Memory B cell (primary cell): ENCODE results near the gene ADH1A.
"Not testable (repeated sequence)": the region's sequence is repeated elsewhere in the genome, so short reads cannot be mapped to it uniquely, and the experiment has no call there.

Experiments
- ATAC-seq: fragments of 150-1000 bp; cut with Tn5 transposase; 2 replicates; pipeline ENCODE4 v1.10.0; 2021; ENCODE audit warnings: low read depth, mild to moderate bottlenecking, moderate library complexity
- DNase-seq, 2 donors: peaks; one replicate each; pipeline ENCODE4 v3.0.0; 2022; ENCODE audit warnings: low spot score in 2 of 2
- H3K27ac Mint-ChIP-seq: one replicate; pipeline ENCODE4 v1.8.0; 2022; ENCODE audit warnings: mild to moderate bottlenecking, moderate library complexity, mixed read lengths
- H3K27me3 Mint-ChIP-seq: one replicate; pipeline ENCODE4 v1.8.0; 2022; ENCODE audit warnings: mixed read lengths
- H3K36me3 Mint-ChIP-seq: one replicate; pipeline ENCODE4 v1.8.0; 2022; ENCODE audit warnings: mild to moderate bottlenecking, mixed read lengths
- H3K4me1 Mint-ChIP-seq: one replicate; pipeline ENCODE4 v1.8.0; 2022; ENCODE audit warnings: mixed read lengths
- H3K4me3 Mint-ChIP-seq: one replicate; pipeline ENCODE4 v1.8.0; 2022; ENCODE audit warnings: mild to moderate bottlenecking, moderate library complexity, mixed read lengths
- H3K9me3 Mint-ChIP-seq: one replicate; pipeline ENCODE4 v1.8.0; 2022; ENCODE audit warnings: mixed read lengths

The ADH1A gene

DNA sequence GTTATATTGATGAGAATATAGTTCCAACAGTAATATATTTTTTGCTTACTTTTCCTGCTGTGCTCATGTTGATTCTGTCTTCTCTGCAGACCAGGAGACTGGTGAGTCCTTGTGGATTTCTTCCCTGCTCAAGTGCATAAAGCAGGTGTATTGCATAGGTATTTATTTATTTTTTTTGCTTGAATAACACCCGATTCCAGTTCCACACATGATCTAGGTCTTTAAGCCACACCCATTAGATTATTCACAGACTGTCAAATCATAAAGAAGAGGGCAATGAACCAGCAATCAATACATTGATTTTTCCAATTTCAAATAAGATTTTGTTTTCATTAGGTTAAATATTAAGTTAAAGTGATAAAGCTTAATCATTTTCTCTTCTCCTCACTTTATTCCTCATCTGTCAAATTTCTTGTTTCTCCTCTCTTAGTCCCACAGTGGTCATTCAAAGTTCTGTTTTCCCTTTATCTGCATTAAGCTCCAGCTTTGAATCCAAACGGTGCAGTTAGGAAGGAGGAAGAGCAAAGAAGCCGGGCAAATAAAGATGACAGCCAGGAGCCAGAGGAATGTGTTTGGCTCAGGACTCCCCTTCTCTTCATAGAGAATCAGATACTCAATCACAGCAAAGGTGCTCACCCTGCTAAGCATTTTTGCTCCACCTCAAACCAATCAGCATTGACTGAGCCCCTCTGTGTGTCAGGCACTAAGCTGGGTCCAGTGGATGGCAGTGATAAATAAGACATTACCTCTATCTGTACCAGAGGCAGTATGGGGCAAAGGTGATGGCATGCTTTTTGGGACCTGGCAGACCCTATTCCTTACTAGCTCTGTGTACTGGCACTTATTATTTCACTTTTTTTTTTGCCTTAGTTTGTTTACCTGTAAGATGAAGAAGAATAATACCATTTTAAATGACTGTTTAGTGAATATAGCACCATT is at the start of gene ADH1A:
ADH1A (minus strand) TSS at position 138 of the 939 bp plus-strand sequence; CDS start at position 67, 71 bp downstream.
- no peak within 1 kb of the TSS for H3K27ac Mint-ChIP-seq
- peaks cover 7% of the 10 kb centered on the region for H3K27me3 Mint-ChIP-seq

DNA sequence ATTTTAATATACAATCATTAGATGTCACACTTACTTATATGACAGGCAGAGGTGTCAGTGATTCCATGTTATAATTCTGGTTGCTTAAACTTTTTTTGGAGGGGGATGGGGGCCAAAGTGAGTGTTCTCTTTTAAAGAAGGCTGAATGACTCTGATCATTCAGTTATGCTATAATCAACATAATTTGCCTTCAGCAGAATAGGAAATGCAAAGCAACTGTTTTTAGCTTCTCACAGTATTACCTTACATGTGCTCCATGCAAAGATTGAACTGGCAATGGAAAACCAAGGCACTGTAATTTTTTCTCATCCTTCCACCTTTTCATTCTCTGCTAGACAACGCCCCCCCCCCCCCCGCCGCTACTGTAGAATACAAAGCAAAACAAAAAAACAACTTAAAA is 48.4 kb upstream of the ADH1A start:
- H3K27ac Mint-ChIP-seq: no peak overlapping the region
- H3K4me1 Mint-ChIP-seq: no peaks in the 10 kb centered on the region
- H3K36me3 Mint-ChIP-seq: no peaks in the 10 kb centered on the region
- no peak for ATAC-seq
- no peak for DNase-seq
- no peaks in the 10 kb centered on the region for H3K9me3 Mint-ChIP-seq
- no peak overlapping the region for H3K4me3 Mint-ChIP-seq
- peaks cover 2% of the 10 kb centered on the region for H3K27me3 Mint-ChIP-seq

More for the DNA sequence above, at the start of gene ADH1A:
- no peaks in the 10 kb centered on the region for H3K4me1 Mint-ChIP-seq
- peaks cover 3% of the 10 kb centered on the region for H3K36me3 Mint-ChIP-seq
- DNase-seq (no peak), ATAC-seq (no peak)
- H3K4me3 Mint-ChIP-seq: no peak within 1 kb of the TSS
- H3K9me3 Mint-ChIP-seq: peaks cover 7% of the 10 kb centered on the region

- Mint-ChIP-seq H3K27me3 (peaks cover 2% of the 10 kb centered on the region), H3K4me1 (no peaks in the 10 kb centered on the region), H3K36me3 (no peaks in the 10 kb centered on the region), H3K4me3 (no peak overlapping the region), H3K27ac (no peak overlapping the region), H3K9me3 (no peaks in the 10 kb centered on the region)
- ATAC-seq: no peak
- DNase-seq: no peak
Observed at GRCh38 chr4:99336553-99336952, 45.8 kb upstream of the ADH1A start.

DNA sequence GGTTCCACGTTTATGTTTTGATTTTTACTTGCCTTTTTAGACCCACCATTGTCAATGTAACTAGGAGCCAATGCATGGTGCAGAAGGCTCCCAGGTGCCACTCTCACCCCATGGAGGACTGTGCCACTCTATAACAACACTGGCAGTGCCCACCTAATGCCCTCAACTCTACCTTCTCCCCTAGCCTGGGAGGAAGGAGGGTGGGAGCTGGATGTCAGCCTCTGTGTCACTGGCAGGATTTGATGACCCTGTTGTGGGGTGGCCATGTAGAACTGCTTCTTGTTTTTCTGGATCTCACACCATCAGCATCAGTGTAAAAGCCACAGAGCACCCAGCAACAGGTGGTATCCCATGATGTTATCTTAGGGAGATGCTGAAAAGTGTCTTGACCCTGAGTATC is 44.1 kb upstream of the ADH1A start:
- Mint-ChIP-seq H3K36me3 (no peaks in the 10 kb centered on the region), H3K9me3 (no peaks in the 10 kb centered on the region)

DNA sequence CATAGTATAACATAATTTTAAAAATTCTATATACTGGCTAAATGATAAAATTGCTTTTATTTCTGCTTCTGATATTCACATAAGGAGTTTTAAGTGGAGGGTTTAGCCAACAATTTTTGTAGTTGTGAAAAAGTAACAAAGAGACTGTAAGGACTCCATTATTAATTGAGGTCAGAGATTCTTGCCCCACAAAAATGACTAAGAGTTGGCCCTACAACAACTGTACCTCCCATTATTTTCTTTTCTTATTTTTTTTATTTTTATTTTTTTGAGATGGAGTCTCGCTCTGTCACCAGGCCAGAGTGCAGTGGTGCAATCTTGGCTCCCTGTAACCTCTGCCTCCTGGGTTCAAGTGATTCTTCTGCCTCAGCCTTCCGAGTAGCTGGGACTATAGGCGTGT is 39.9 kb upstream of the ADH1A start:
- Mint-ChIP-seq H3K27ac (no peak overlapping the region), H3K4me1 (no peaks in the 10 kb centered on the region), H3K27me3 (no peaks in the 10 kb centered on the region), H3K9me3 (peaks cover 2% of the 10 kb centered on the region), H3K4me3 (no peak overlapping the region), H3K36me3 (no peaks in the 10 kb centered on the region)
- ATAC-seq (no peak), DNase-seq (no peak)

More for the DNA sequence above, 44.1 kb upstream of the ADH1A start:
- no peaks in the 10 kb centered on the region for H3K4me1 Mint-ChIP-seq
- no peak overlapping the region for H3K4me3 Mint-ChIP-seq
- no peak overlapping the region for H3K27ac Mint-ChIP-seq
- H3K27me3 Mint-ChIP-seq: peaks cover 2% of the 10 kb centered on the region
- DNase-seq: no peak
- ATAC-seq: no peak

GRCh38 chr4:99329876-99330275 is 39.1 kb upstream of the ADH1A start:
- Mint-ChIP-seq H3K9me3 (peaks cover 2% of the 10 kb centered on the region), H3K27me3 (no peaks in the 10 kb centered on the region), H3K27ac (no peak overlapping the region), H3K4me3 (no peak overlapping the region), H3K4me1 (no peaks in the 10 kb centered on the region), H3K36me3 (no peaks in the 10 kb centered on the region)
- no peak for DNase-seq
- no peak for ATAC-seq

DNA sequence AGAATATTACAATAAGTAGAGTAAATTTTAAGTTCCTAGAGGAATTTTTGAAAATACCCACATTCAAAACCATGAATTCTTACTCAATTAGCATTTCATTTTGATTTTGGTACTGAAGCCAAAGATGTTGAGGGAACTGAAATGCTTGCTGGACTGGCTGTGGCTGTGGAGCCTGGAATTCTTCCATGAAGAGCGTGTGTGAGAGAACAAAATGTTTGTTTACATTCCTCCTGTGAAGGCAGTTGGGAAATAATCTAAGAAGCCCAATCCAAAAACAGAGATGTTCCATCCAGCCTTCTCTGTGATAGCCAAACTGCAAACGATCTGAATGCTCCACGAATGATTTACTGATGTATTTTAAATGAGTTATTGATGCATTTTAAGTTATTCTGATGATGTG is 34.2 kb upstream of the ADH1A start:
- H3K9me3 Mint-ChIP-seq: peaks cover 2% of the 10 kb centered on the region
- DNase-seq (no peak), ATAC-seq (no peak)
- peaks cover 3% of the 10 kb centered on the region for H3K27me3 Mint-ChIP-seq
- H3K36me3 Mint-ChIP-seq: no peaks in the 10 kb centered on the region
- no peak overlapping the region for H3K27ac Mint-ChIP-seq
- no peaks in the 10 kb centered on the region for H3K4me1 Mint-ChIP-seq
- H3K4me3 Mint-ChIP-seq: no peak overlapping the region

GRCh38 chr4:99324361-99324760 is 33.6 kb upstream of the ADH1A start:
- Mint-ChIP-seq H3K4me1 (no peaks in the 10 kb centered on the region), H3K36me3 (no peaks in the 10 kb centered on the region), H3K27me3 (peaks cover 3% of the 10 kb centered on the region), H3K4me3 (no peak overlapping the region), H3K9me3 (no peaks in the 10 kb centered on the region), H3K27ac (no peak overlapping the region)
- no peak for ATAC-seq
- no peak for DNase-seq

DNA sequence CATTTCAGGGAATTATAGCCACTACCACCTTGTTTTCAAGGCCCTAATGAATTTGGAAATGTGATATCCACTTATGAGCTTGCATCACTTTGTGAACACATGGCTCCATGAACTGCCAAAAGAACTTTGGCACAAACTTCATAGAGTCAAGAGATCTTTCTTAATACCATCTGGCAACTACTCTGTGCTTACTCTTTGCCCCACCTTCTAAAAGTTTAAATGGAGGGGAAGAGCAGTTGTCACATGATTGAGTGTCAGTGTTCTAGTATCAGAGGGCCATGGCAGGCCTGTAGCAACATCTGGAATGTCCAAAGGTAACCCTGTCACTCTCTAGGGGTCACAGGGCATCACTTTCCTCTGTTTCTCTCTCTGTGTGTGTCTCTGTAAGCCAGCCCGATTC is 33.0 kb upstream of the ADH1A start:
- no peak for DNase-seq
- no peaks in the 10 kb centered on the region for H3K9me3 Mint-ChIP-seq

GRCh38 chr4:99321241-99322191 is 30.7 kb upstream of the ADH1A start, which contains the start of gene ADH1B:
Gene ADH1B, minus strand, starts transcription at chr4:99321401. Its CDS starts 70 bp downstream, at chr4:99321331.
- Mint-ChIP-seq H3K9me3 (no peaks in the 10 kb centered on the region), H3K36me3 (no peaks in the 10 kb centered on the region), H3K27ac (no peak within 1 kb of the TSS), H3K4me1 (no peaks in the 10 kb centered on the region), H3K4me3 (no peak within 1 kb of the TSS), H3K27me3 (peaks cover 7% of the 10 kb centered on the region)
- DNase-seq (no peak), ATAC-seq (no peak)

More for the DNA sequence above, 33.0 kb upstream of the ADH1A start:
- H3K36me3 Mint-ChIP-seq: no peaks in the 10 kb centered on the region
- no peak overlapping the region for H3K4me3 Mint-ChIP-seq
- H3K27me3 Mint-ChIP-seq: peaks cover 7% of the 10 kb centered on the region
- H3K27ac Mint-ChIP-seq: no peak overlapping the region
- ATAC-seq: no peak
- H3K4me1 Mint-ChIP-seq: no peaks in the 10 kb centered on the region

DNA sequence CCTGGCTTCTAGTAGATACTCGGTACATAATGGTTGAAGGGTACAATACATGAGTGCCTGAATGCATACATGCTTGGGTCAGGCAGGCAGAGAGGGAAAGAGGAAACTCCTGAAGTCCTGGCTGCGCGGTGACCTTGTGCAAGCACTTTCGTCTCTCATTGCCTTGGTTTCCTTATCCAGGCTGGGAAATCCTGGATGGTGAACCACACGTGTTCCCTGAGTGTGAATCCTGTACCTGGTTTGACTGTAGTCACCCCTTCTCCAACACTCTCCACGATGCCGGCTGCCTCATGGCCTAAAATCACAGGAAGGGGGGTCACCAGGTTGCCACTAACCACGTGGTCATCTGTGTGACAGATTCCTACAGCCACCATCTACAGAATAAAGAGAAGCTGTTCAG is 27.0 kb upstream of the ADH1A start:
- not testable (repeated sequence) for H3K9me3 Mint-ChIP-seq, H3K4me1 Mint-ChIP-seq, H3K27ac Mint-ChIP-seq, H3K36me3 Mint-ChIP-seq, H3K4me3 Mint-ChIP-seq, DNase-seq, H3K27me3 Mint-ChIP-seq, ATAC-seq

- H3K27ac Mint-ChIP-seq: no peak overlapping the region
- H3K9me3 Mint-ChIP-seq: no peaks in the 10 kb centered on the region
- ATAC-seq: no peak
- no peak for DNase-seq
- H3K36me3 Mint-ChIP-seq: no peaks in the 10 kb centered on the region
- peaks cover 5% of the 10 kb centered on the region for H3K27me3 Mint-ChIP-seq
- H3K4me1 Mint-ChIP-seq: no peaks in the 10 kb centered on the region
- H3K4me3 Mint-ChIP-seq: no peak overlapping the region
Observed at GRCh38 chr4:99317354-99317753, 26.6 kb upstream of the ADH1A start.

DNA sequence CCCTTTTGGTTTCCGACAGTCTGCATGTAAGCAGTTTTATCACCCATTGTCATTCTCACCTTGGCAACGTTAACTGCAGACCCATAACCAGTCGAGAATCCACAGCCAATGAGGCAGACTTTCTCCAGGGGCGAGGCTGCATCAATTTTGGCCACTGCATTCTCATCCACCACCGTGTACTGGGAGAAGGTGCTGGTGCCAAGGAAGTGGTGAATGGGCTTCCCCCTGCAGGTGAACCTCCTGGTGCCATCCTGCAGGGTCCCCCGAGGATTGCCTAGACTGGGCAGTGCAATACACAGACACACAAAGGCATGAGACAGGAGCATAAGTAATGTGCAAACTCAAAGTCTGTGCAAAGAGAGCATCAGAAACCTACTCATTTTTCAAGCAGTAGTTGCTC is 25.1 kb upstream of the ADH1A start:
- H3K27me3 Mint-ChIP-seq: peaks cover 5% of the 10 kb centered on the region
- H3K27ac Mint-ChIP-seq: no peak overlapping the region
- DNase-seq: no peak
- no peaks in the 10 kb centered on the region for H3K36me3 Mint-ChIP-seq
- no peak for ATAC-seq
- no peaks in the 10 kb centered on the region for H3K9me3 Mint-ChIP-seq
- no peaks in the 10 kb centered on the region for H3K4me1 Mint-ChIP-seq
- H3K4me3 Mint-ChIP-seq: no peak overlapping the region

DNA sequence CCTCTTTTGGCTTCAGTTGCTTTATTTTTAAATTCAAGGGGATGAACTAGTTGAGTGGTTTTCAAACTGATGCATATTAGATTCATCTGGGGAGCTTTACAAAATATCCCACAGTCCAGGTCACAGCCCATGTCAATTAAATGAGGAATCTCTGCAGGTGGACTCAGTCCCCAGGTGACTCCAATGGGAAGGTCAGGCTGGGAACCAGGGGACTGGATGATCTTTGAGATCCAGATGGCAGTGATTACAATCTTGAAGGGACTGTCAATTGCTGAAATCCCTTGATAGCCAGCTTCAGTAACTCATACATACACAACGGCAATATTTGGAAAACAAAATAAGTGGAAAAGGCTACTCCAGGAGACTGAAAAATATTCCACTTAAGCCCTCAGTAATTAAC is 23.4 kb upstream of the ADH1A start:
- Mint-ChIP-seq H3K27ac (no peak overlapping the region), H3K4me3 (no peak overlapping the region), H3K9me3 (no peaks in the 10 kb centered on the region), H3K27me3 (peaks cover 2% of the 10 kb centered on the region), H3K4me1 (no peaks in the 10 kb centered on the region), H3K36me3 (no peaks in the 10 kb centered on the region)
- DNase-seq (no peak), ATAC-seq (no peak)
